H9 (cell line): ENCODE measurements around the gene TXNDC12. TPM values are rescaled to one million over a fixed set of nuclear protein-coding genes. Genes with fewer than 3 reads are reported as not detected.

ENCODE experiments used
- DNase-seq: peaks from one replicate; pipeline ENCODE4 v3.0.0-alpha.2; 2017
- H2AFZ ChIP-seq: one replicate; pipeline ENCODE4 v1.6.1; 2013; ENCODE audit warnings: mild to moderate bottlenecking, low read length, control low read depth, moderate library complexity
- H2AK5ac ChIP-seq: 2 replicates; pipeline ENCODE4 v1.6.1; 2013; ENCODE audit warnings: low read length, control low read depth, mixed read lengths; ENCODE audit not compliant: insufficient read length
- H2BK120ac ChIP-seq: one replicate; pipeline ENCODE4 v1.6.1; 2013; ENCODE audit warnings: low read depth, mild to moderate bottlenecking, low read length, control low read depth, inconsistent platforms; ENCODE audit not compliant: poor library complexity, severe bottlenecking
- H2BK12ac ChIP-seq: 2 replicates; pipeline ENCODE4 v1.6.1; 2013; ENCODE audit warnings: low read length, control low read depth, mixed read lengths, low read depth; ENCODE audit not compliant: insufficient read length
- H2BK15ac ChIP-seq: 2 replicates; pipeline ENCODE4 v1.6.1; 2013; ENCODE audit warnings: low read depth, low read length, control low read depth
- H2BK20ac ChIP-seq: one replicate; pipeline ENCODE4 v1.6.1; 2013; ENCODE audit warnings: low read depth, mild to moderate bottlenecking, low read length, control low read depth, inconsistent platforms; ENCODE audit not compliant: poor library complexity, severe bottlenecking
- H2BK5ac ChIP-seq: 2 replicates; pipeline ENCODE4 v1.6.1; 2013; ENCODE audit warnings: low read length, control low read depth, mixed read lengths; ENCODE audit not compliant: insufficient read length
- H3K14ac ChIP-seq: 2 replicates; pipeline ENCODE4 v1.6.1; 2013; ENCODE audit warnings: low read length, control low read depth; ENCODE audit not compliant: insufficient read depth
- H3K18ac ChIP-seq: 2 replicates; pipeline ENCODE4 v1.6.1; 2013; ENCODE audit warnings: low read depth, mild to moderate bottlenecking, mixed read lengths, low read length, control low read depth; ENCODE audit not compliant: insufficient read length
- H3K23ac ChIP-seq: 2 replicates; pipeline ENCODE4 v1.6.1; 2013; ENCODE audit warnings: low read length, control low read depth, mixed read lengths, low read depth; ENCODE audit not compliant: insufficient read length
- H3K23me2 ChIP-seq: 2 replicates; pipeline ENCODE4 v1.6.1; 2013; ENCODE audit warnings: low read depth, mild to moderate bottlenecking, mixed read lengths, low read length, control low read depth; ENCODE audit not compliant: insufficient read length, poor library complexity, severe bottlenecking
- H3K27ac ChIP-seq: 2 replicates; pipeline ENCODE4 v1.5.1; 2013; ENCODE audit warnings: low read length, control low read depth, mixed read lengths, low read depth; ENCODE audit not compliant: insufficient read length
- H3K27me3 ChIP-seq: 2 replicates; pipeline ENCODE4 v1.6.1; 2013; ENCODE audit warnings: low read length, control low read depth, inconsistent platforms; ENCODE audit not compliant: insufficient read depth
- H3K4ac ChIP-seq: 2 replicates; pipeline ENCODE4 v1.6.1; 2013; ENCODE audit warnings: low read depth, mild to moderate bottlenecking, control low read depth, inconsistent platforms, low read length, moderate library complexity
- H3K4me1 ChIP-seq: 2 replicates; pipeline ENCODE4 v1.6.1; 2013; ENCODE audit warnings: low read length, control low read depth, inconsistent platforms; ENCODE audit not compliant: insufficient read depth
- H3K4me2 ChIP-seq: 2 replicates; pipeline ENCODE4 v1.6.1; 2013; ENCODE audit warnings: low read length, control low read depth, mixed read lengths; ENCODE audit not compliant: insufficient read length, insufficient read depth
- H3K56ac ChIP-seq: 2 replicates; pipeline ENCODE4 v1.6.1; 2013; ENCODE audit warnings: low read depth, mild to moderate bottlenecking, mixed read lengths, low read length, control low read depth; ENCODE audit not compliant: insufficient read length
- H3K79me1 ChIP-seq: 2 replicates; pipeline ENCODE4 v1.6.1; 2013; ENCODE audit warnings: low read depth, mild to moderate bottlenecking, moderate library complexity, low read length, control low read depth, inconsistent platforms; ENCODE audit not compliant: insufficient read depth, poor library complexity, severe bottlenecking
- H3K79me2 ChIP-seq: 2 replicates; pipeline ENCODE4 v1.6.1; 2013; ENCODE audit warnings: low read length, control low read depth, inconsistent platforms; ENCODE audit not compliant: insufficient read depth
- H3K9ac ChIP-seq: 2 replicates; pipeline ENCODE4 v1.6.1; 2013; ENCODE audit warnings: low read length, control low read depth, mixed read lengths; ENCODE audit not compliant: insufficient read length; ENCODE audit errors: extremely low read depth
- H3K9me3 ChIP-seq: one replicate; pipeline ENCODE4 v1.6.1; 2013; ENCODE audit warnings: low read depth, low read length, inconsistent platforms; ENCODE audit not compliant: control insufficient read depth
- H3T11ph ChIP-seq: one replicate; pipeline ENCODE4 v1.6.1; 2013; ENCODE audit warnings: mild to moderate bottlenecking, low read length, control low read depth, inconsistent platforms
- H4K20me1 ChIP-seq: one replicate; pipeline ENCODE4 v1.6.1; 2013; ENCODE audit not compliant: control insufficient read depth, insufficient read length, insufficient read depth
- H4K5ac ChIP-seq: 2 replicates; pipeline ENCODE4 v1.6.1; 2013; ENCODE audit warnings: low read depth, mild to moderate bottlenecking, mixed read lengths, low read length, control low read depth; ENCODE audit not compliant: insufficient read length
- H4K8ac ChIP-seq: replicated peaks from 2 replicates; pipeline ENCODE4 v1.6.1; 2013; ENCODE audit warnings: low read length, control low read depth, mixed read lengths, low read depth; ENCODE audit not compliant: insufficient read length
- H4K91ac ChIP-seq: 2 replicates; pipeline ENCODE4 v1.6.1; 2013; ENCODE audit warnings: low read depth, mild to moderate bottlenecking, moderate library complexity, mixed read lengths, low read length, control low read depth; ENCODE audit not compliant: insufficient read length
- H3K27ac Mint-ChIP-seq, 3 experiments: 2 replicates in 2 of 3; 3 replicates in 1 of 3; pipeline ENCODE4 v1.8.0; 2020 to 2021; ENCODE audit warnings: mixed read lengths in 3 of 3, mild to moderate bottlenecking in 1 of 3, moderate library complexity in 1 of 3
- H3K27me3 Mint-ChIP-seq: 2 replicates; pipeline ENCODE4 v1.8.0; 2021; ENCODE audit warnings: low read depth, mild to moderate bottlenecking, moderate library complexity, mixed read lengths
- H3K36me3 Mint-ChIP-seq, 3 experiments: 2 replicates in 2 of 3; 3 replicates in 1 of 3; pipeline ENCODE4 v1.8.0; 2020 to 2021; ENCODE audit warnings: low read depth in 3 of 3, mixed read lengths in 3 of 3; ENCODE audit not compliant: insufficient read depth in 1 of 3
- H3K4me1 Mint-ChIP-seq, 2 experiments: 2 replicates each; pipeline ENCODE4 v1.8.0; 2020; ENCODE audit warnings: mixed read lengths in 2 of 2
- H3K4me3 Mint-ChIP-seq, 2 experiments: 2 replicates in 1 of 2; 3 replicates in 1 of 2; pipeline ENCODE4 v1.8.0; 2020 to 2021; ENCODE audit warnings: mild to moderate bottlenecking in 2 of 2, mixed read lengths in 2 of 2, moderate library complexity in 1 of 2
- H3K9me3 Mint-ChIP-seq, 2 experiments: 2 replicates in 1 of 2; 3 replicates in 1 of 2; pipeline ENCODE4 v1.8.0; 2020; ENCODE audit warnings: mild to moderate bottlenecking in 2 of 2, mixed read lengths in 2 of 2, moderate library complexity in 1 of 2
- CTCF ChIP-seq: fragments of 200-600 bp; sonication (generic); conservative IDR thresholded peaks from 3 replicates; pipeline ENCODE4 v1.8.0; 2021; ENCODE audit warnings: antibody characterized with exemption, mild to moderate bottlenecking
- WGBS: extraction: QIAGEN DNeasy Blood & Tissue Kit; methylation state at CpG from one replicate; pipeline ENCODE4 v1.1.7; 2013; ENCODE audit warnings: missing lambda C conversion rate, low lambda C conversion rate, mixed read lengths; ENCODE audit not compliant: insufficient read length; ENCODE audit errors: extremely low coverage; 5-methylcytosine and 5-hydroxymethylcytosine counted together
- total RNA-seq: library from RNA; stranded (reverse); gene quantifications from 2 replicates; pipeline ENCODE4 v1.2.1, GENCODE V29; 2021

The TXNDC12 gene
- total RNA-seq, 1 experiment from 2014 or later, result 82.1 TPM

- no peaks in the 10 kb centered on the region for H3K4me1 ChIP-seq
- H3K9me3 ChIP-seq, result no peaks in the 10 kb centered on the region
- no peak overlapping the region for H4K5ac ChIP-seq
- H3K27me3 ChIP-seq, result no peaks in the 10 kb centered on the region
- H2BK20ac ChIP-seq, result no peak overlapping the region
- Mint-ChIP-seq H3K36me3 (peaks cover 4 to 17% (median 17%) of the 10 kb centered on the region in 3 experiments; a peak in 6 of 7 replicates), H3K9me3 (no peaks in the 10 kb centered on the region), H3K4me1 (peaks cover 28 to 31% of the 10 kb centered on the region in 2 experiments), H3K27me3 (peaks cover 5% of the 10 kb centered on the region), H3K27ac (peak overlapping the region in 2 of 3 experiments; percentile 4 to 88; a peak in 3 of 7 replicates), H3K4me3 (no peak overlapping the region)
- H2AK5ac ChIP-seq, result no peak overlapping the region
- no peak overlapping the region for H4K91ac ChIP-seq
- H3K18ac ChIP-seq, result no peak overlapping the region
- no peak overlapping the region for H2BK120ac ChIP-seq
- no peak overlapping the region for H3K14ac ChIP-seq
- H3T11ph ChIP-seq, result no peak overlapping the region
- H2AFZ ChIP-seq, result no peak overlapping the region
- no peak for DNase-seq
- no peaks in the 10 kb centered on the region for H4K20me1 ChIP-seq
- H2BK12ac ChIP-seq, result no peak overlapping the region
- H4K8ac ChIP-seq, result no peak overlapping the region
- no peak overlapping the region for H3K56ac ChIP-seq
- no peak for TF ChIP-seq CTCF
- H3K23me2 ChIP-seq, result peaks cover 12% of the 10 kb centered on the region
- no CpG with 5 or more reads among the region's 4 CpGs for WGBS
- H3K27ac ChIP-seq, result no peak overlapping the region
- H2BK5ac ChIP-seq, result no peak overlapping the region
- no peak overlapping the region for H3K23ac ChIP-seq
- H3K79me2 ChIP-seq, result no peaks in the 10 kb centered on the region; the same call in 1 of the 2 replicates
- H2BK15ac ChIP-seq, result no peak overlapping the region
- H3K9ac ChIP-seq, result no peak overlapping the region
- H3K4me2 ChIP-seq, result no peak overlapping the region
- peaks cover 7% of the 10 kb centered on the region for H3K79me1 ChIP-seq
- no peak overlapping the region for H3K4ac ChIP-seq
Observed at GRCh38 chr1:51986718-51987117, 68.3 kb downstream of the TXNDC12 start.
